ENCODE results near the gene ATP8A2.
"Not testable (repeated sequence)": the region's sequence is repeated elsewhere in the genome, so short reads cannot be mapped to it uniquely, and the experiment has no call there.

ATP8A2 gene

GRCh38 chr13:25466880-25467279 lies 95.1 kb downstream of the ATP8A2 start:
- no peak for DNase-seq

GRCh38 chr13:25468325-25469168 lies 96.8 kb downstream of the ATP8A2 start:
- DNase-seq: no peak

GRCh38 chr13:25469169-25469525 lies 97.4 kb downstream of the ATP8A2 start:
- no peak for DNase-seq

- no peak for DNase-seq
Measured at GRCh38 chr13:25473864-25474263, 102.1 kb downstream of the ATP8A2 start.

GRCh38 chr13:25478186-25478585 lies 106.4 kb downstream of the ATP8A2 start:
- no peak for DNase-seq

GRCh38 chr13:25489238-25489637 lies 117.5 kb downstream of the ATP8A2 start:
- no peak for DNase-seq

GRCh38 chr13:25490236-25490635 lies 118.5 kb downstream of the ATP8A2 start:
- DNase-seq: no peak

- no peak for DNase-seq
Measured at GRCh38 chr13:25493931-25494640, 122.3 kb downstream of the ATP8A2 start.

- DNase-seq: no peak
Measured at GRCh38 chr13:25494698-25495411, 123.1 kb downstream of the ATP8A2 start.

GRCh38 chr13:25501231-25501630 lies 129.5 kb downstream of the ATP8A2 start:
- DNase-seq: no peak

- DNase-seq: no peak
Measured at GRCh38 chr13:25502031-25502430, 130.3 kb downstream of the ATP8A2 start.

GRCh38 chr13:25502551-25502950 lies 130.8 kb downstream of the ATP8A2 start:
- no peak for DNase-seq

GRCh38 chr13:25503856-25504255 lies 132.1 kb downstream of the ATP8A2 start:
- no peak for DNase-seq

GRCh38 chr13:25507841-25508240 lies 136.1 kb downstream of the ATP8A2 start:
- DNase-seq: no peak

- not testable (repeated sequence) for DNase-seq
Measured at GRCh38 chr13:25513060-25513459, 141.3 kb downstream of the ATP8A2 start.

- no peak for DNase-seq
Measured at GRCh38 chr13:25518441-25518840, 146.7 kb downstream of the ATP8A2 start.

GRCh38 chr13:25525884-25526283 lies 154.1 kb downstream of the ATP8A2 start:
- no peak for DNase-seq

GRCh38 chr13:25528266-25528665 lies 156.5 kb downstream of the ATP8A2 start:
- DNase-seq: no peak

- DNase-seq: no peak
Measured at GRCh38 chr13:25529425-25529824, 157.7 kb downstream of the ATP8A2 start.

GRCh38 chr13:25538276-25538675 lies 166.5 kb downstream of the ATP8A2 start:
- no peak for DNase-seq

GRCh38 chr13:25541434-25542123 lies 169.8 kb downstream of the ATP8A2 start:
- DNase-seq: no peak

- not testable (repeated sequence) for DNase-seq
Measured at GRCh38 chr13:25548991-25549390, 177.2 kb downstream of the ATP8A2 start.

- DNase-seq: no peak
Measured at GRCh38 chr13:25561812-25562211, 190.0 kb downstream of the ATP8A2 start.
